ENCODE data around the gene ERBIN. TPM values are rescaled to one million over a fixed set of nuclear protein-coding genes. Genes with fewer than 3 reads are reported as not detected.
A peak's percentile ranks its signal among the peaks of the same experiment; 100 is the strongest.

ERBIN gene
- total and polyA plus RNA-seq, 9 of the 15 experiments (the other 6 are each of a cell fraction or from before 2014, with no cell fraction given), result 11.9 to 72.8 (median 41.7) TPM

DNA sequence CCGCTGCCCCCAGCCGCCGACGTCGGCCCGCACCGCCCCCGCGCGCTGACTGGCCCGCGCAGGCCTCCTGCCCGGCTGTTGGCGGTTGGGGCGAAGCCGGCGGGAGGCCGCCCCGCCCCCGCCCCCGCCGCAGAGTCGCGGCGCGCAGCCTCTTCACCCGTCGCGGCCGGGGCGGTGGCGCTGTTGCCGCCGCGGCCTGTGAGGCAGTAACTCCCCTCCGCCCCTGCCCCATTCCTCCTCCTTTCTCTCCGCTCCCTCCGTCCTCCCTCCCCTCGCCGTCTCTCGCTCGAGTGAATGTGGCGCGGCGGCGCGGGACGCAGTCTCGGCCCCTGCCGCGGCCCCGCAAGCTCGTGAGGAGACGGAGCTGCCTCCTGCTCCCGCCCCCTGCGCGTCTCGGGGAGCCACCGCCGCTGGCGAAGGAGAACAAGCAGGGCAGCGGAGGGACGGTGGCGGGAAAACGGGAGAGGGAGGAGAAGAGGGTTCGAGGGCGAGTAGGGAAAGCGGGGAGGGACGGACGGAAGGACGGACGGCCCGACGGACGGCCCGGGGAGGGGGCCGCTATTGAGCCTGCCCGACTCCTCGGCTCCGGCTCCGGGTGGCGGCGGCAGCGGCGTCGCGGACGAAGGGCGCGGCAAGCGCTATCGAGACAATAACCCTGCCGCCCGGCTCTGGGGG is 637 bp upstream of the ERBIN start (continued):
- TF ChIP-seq, protein P1, sequence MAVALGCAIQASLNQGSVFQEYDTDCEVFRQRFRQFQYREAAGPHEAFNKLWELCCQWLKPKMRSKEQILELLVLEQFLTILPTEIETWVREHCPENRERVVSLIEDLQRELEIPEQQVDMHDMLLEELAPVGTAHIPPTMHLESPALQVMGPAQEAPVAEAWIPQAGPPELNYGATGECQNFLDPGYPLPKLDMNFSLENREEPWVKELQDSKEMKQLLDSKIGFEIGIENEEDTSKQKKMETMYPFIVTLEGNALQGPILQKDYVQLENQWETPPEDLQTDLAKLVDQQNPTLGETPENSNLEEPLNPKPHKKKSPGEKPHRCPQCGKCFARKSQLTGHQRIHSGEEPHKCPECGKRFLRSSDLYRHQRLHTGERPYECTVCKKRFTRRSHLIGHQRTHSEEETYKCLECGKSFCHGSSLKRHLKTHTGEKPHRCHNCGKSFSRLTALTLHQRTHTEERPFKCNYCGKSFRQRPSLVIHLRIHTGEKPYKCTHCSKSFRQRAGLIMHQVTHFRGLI (CRISPR knock-in tag; IDR thresholded peaks at IDR 0.05), result no peak
- TF ChIP-seq HDAC8 (tag; IDR thresholded peaks at IDR 0.05) (no peak), MCM3 (IDR thresholded peaks at IDR 0.05) (no peak), ZFPM2 (CRISPR knock-in tag; IDR thresholded peaks at IDR 0.05) (no peak), GATA2 (CRISPR knock-in tag; IDR thresholded peaks at IDR 0.05) (no peak), ZBTB1 (CRISPR knock-in tag; IDR thresholded peaks at IDR 0.05; ENCODE audit: borderline replicate concordance, low read depth) (peak; percentile 94), HOXB6 (CRISPR knock-in tag; IDR thresholded peaks at IDR 0.05; ENCODE audit: borderline replicate concordance) (no peak), SETDB1 (IDR thresholded peaks at IDR 0.05; ENCODE audit: low read length) (no peak), HNRNPLL (IDR thresholded peaks at IDR 0.05; ENCODE audit: low read depth, low read length, poor library complexity, severe bottlenecking) (peak; percentile 75), MEIS2 (IDR thresholded peaks at IDR 0.05; ENCODE audit: partially characterized antibody) (peak; percentile 15), ARHGAP35 (IDR thresholded peaks at IDR 0.05; ENCODE audit: partially characterized antibody) (no peak), EP400 (IDR thresholded peaks at IDR 0.05) (peak; percentile 64), ZNF764 (CRISPR knock-in tag; IDR thresholded peaks at IDR 0.05; ENCODE audit: low read depth) (no peak), HSF4 (CRISPR knock-in tag; IDR thresholded peaks at IDR 0.05; ENCODE audit: borderline replicate concordance) (no peak), NFYB (IDR thresholded peaks at IDR 0.05; ENCODE audit: extremely low read depth, insufficient read length) (peak; percentile 15), SP1 (CRISPR knock-in tag; IDR thresholded peaks at IDR 0.05) (peak; percentile 73), NUFIP1 (IDR thresholded peaks at IDR 0.05; ENCODE audit: partially characterized antibody) (no peak), BRD9 (IDR thresholded peaks at IDR 0.05; ENCODE audit: low read depth, partially characterized antibody) (peak; percentile 22), FIP1L1 (IDR thresholded peaks at IDR 0.05; ENCODE audit: low read depth, low read length, poor library complexity, severe bottlenecking) (peak; percentile 95), NFRKB (IDR thresholded peaks at IDR 0.05; ENCODE audit: low read depth) (peak; percentile 58), ZNF77 (CRISPR knock-in tag; IDR thresholded peaks at IDR 0.05) (no peak)
- TF ChIP-seq, protein P2, sequence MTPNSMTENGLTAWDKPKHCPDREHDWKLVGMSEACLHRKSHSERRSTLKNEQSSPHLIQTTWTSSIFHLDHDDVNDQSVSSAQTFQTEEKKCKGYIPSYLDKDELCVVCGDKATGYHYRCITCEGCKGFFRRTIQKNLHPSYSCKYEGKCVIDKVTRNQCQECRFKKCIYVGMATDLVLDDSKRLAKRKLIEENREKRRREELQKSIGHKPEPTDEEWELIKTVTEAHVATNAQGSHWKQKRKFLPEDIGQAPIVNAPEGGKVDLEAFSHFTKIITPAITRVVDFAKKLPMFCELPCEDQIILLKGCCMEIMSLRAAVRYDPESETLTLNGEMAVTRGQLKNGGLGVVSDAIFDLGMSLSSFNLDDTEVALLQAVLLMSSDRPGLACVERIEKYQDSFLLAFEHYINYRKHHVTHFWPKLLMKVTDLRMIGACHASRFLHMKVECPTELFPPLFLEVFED (CRISPR knock-in tag; conservative IDR thresholded peaks at IDR 0.05), result no peak
- TF ChIP-seq, protein P3, sequence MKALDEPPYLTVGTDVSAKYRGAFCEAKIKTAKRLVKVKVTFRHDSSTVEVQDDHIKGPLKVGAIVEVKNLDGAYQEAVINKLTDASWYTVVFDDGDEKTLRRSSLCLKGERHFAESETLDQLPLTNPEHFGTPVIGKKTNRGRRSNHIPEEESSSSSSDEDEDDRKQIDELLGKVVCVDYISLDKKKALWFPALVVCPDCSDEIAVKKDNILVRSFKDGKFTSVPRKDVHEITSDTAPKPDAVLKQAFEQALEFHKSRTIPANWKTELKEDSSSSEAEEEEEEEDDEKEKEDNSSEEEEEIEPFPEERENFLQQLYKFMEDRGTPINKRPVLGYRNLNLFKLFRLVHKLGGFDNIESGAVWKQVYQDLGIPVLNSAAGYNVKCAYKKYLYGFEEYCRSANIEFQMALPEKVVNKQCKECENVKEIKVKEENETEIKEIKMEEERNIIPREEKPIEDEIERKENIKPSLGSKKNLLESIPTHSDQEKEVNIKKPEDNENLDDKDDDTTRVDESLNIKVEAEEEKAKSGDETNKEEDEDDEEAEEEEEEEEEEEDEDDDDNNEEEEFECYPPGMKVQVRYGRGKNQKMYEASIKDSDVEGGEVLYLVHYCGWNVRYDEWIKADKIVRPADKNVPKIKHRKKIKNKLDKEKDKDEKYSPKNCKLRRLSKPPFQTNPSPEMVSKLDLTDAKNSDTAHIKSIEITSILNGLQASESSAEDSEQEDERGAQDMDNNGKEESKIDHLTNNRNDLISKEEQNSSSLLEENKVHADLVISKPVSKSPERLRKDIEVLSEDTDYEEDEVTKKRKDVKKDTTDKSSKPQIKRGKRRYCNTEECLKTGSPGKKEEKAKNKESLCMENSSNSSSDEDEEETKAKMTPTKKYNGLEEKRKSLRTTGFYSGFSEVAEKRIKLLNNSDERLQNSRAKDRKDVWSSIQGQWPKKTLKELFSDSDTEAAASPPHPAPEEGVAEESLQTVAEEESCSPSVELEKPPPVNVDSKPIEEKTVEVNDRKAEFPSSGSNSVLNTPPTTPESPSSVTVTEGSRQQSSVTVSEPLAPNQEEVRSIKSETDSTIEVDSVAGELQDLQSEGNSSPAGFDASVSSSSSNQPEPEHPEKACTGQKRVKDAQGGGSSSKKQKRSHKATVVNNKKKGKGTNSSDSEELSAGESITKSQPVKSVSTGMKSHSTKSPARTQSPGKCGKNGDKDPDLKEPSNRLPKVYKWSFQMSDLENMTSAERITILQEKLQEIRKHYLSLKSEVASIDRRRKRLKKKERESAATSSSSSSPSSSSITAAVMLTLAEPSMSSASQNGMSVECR (CRISPR knock-in tag; IDR thresholded peaks at IDR 0.05), result peak; percentile 79

Data from K562 (cell line).